K562 (cell line): ENCODE results near the gene PTGES3L. TPM values are rescaled to one million over a fixed set of nuclear protein-coding genes. Genes with fewer than 3 reads are reported as not detected.
A peak's percentile ranks its signal among the peaks of the same experiment; 100 is the strongest.

ENCODE experiments used
- AFF1 ChIP-seq, 2 experiments: fragments of 450-650 bp; IDR thresholded peaks; 2 replicates each; pipeline ENCODE4 v1.6.1; 2018; ENCODE audit warnings: mild to moderate bottlenecking in 2 of 2, low read depth in 1 of 2; ENCODE audit not compliant: partially characterized antibody in 2 of 2
- CLOCK ChIP-seq: fragments of 250-450 bp; sonication (Bioruptor Pico); IDR thresholded peaks from 2 replicates; pipeline ENCODE4 v1.4.0; 2020; ENCODE audit warnings: mild to moderate bottlenecking, moderate library complexity, borderline replicate concordance
- DLX4 ChIP-seq: fragments of 250-450 bp; sonication (Bioruptor Pico); IDR thresholded peaks from 2 replicates; pipeline ENCODE4 v1.6.1; 2021; ENCODE audit warnings: mild to moderate bottlenecking
- HLTF ChIP-seq: fragments of 450-650 bp; IDR thresholded peaks from 2 replicates; pipeline ENCODE4 v1.6.1; 2016
- HMG20A ChIP-seq: fragments of 450-650 bp; formaldehyde crosslinking; conservative IDR thresholded peaks from 2 replicates; pipeline ENCODE4 v1.4.0; 2020; ENCODE audit warnings: mild to moderate bottlenecking, mixed read lengths
- HMGN3 ChIP-seq: IDR thresholded peaks from 2 replicates; pipeline ENCODE4 v1.6.1; 2011; ENCODE audit warnings: borderline replicate concordance, low read depth, mild to moderate bottlenecking, mixed read lengths, low read length; ENCODE audit not compliant: insufficient read length; ENCODE audit errors: extremely low read depth
- HSF4 ChIP-seq: fragments of 250-450 bp; sonication (Bioruptor Pico); IDR thresholded peaks from 2 replicates; pipeline ENCODE4 v2.1.2; 2022; ENCODE audit warnings: mild to moderate bottlenecking, moderate library complexity, borderline replicate concordance
- KAT8 ChIP-seq: fragments of 450-650 bp; IDR thresholded peaks from 2 replicates; pipeline ENCODE4 v1.6.1; 2016; ENCODE audit warnings: low read depth, mild to moderate bottlenecking
- MAX ChIP-seq: sonication (generic); formaldehyde crosslinking; IDR thresholded peaks from 2 replicates; pipeline ENCODE4 v1.9.0; 2022; ENCODE audit warnings: mild to moderate bottlenecking, missing genetic modification reagents
- MTA2 ChIP-seq: fragments of 450-650 bp; IDR thresholded peaks from 2 replicates; pipeline ENCODE4 v1.6.1; 2016; ENCODE audit warnings: low read depth
- PPARD ChIP-seq: fragments of 250-450 bp; sonication (Bioruptor Pico); IDR thresholded peaks from 2 replicates; pipeline ENCODE4 v1.8.0; 2022; ENCODE audit warnings: inconsistent platforms, mild to moderate bottlenecking, moderate library complexity
- RHOXF2B ChIP-seq: fragments of 250-450 bp; sonication (Bioruptor Pico); conservative IDR thresholded peaks from 2 replicates; pipeline ENCODE4 v1.5.1; 2021
- SAFB ChIP-seq: fragments of 200-400 bp; formaldehyde crosslinking; IDR thresholded peaks from 2 replicates; pipeline ENCODE4 v1.6.1; 2017; ENCODE audit warnings: low read depth, low read length, borderline replicate concordance
- TBP ChIP-seq: optimal IDR thresholded peaks from 2 replicates; pipeline ENCODE3; 2011; ENCODE audit warnings: low read depth, low read length, improper control_type of control experiment
- UBTF ChIP-seq, 2 experiments: IDR thresholded peaks; 2 replicates each; pipeline ENCODE4 v1.6.1; 2012; ENCODE audit warnings: improper control_type of control experiment in 2 of 2, low read depth in 2 of 2, low read length in 2 of 2, borderline replicate concordance in 1 of 2
- ZKSCAN1 ChIP-seq: fragments of 150-350 bp; IDR thresholded peaks from 2 replicates; pipeline ENCODE4 v1.6.1; 2016; ENCODE audit warnings: low read depth, low read length
- polyA plus RNA-seq, 8 experiments: library from polyadenylated mRNA; depleted of rRNA in 4 of 8; stranded (reverse) in 5 of 8; unstranded in 3 of 8; fragments of >200 nt; fragmentation: Nextera tagmentation in 2 of 8; fragmentation: Illumina TruSeq in 1 of 8; extraction: Ambion mirVana in 2 of 8; extraction: Trizol in 1 of 8; gene quantifications; 2 replicates each; pipeline versions ENCODE4 v1.2.1 to v1.2.3, GENCODE V29; 2011 to 2014; ENCODE audit warnings: inconsistent platforms in 1 of 8, missing spikeins in 1 of 8
- total RNA-seq, 7 experiments: library from RNA; depleted of rRNA in 6 of 7; stranded (reverse); fragments of >200 nt in 6 of 7; fragmentation: Illumina TruSeq in 2 of 7; extraction: Trizol in 2 of 7; gene quantifications; 2 replicates each; pipeline versions ENCODE4 v1.2.1 to v1.2.3, GENCODE V29; 2011 to 2021; ENCODE audit warnings: low replicate concordance in 1 of 7

PTGES3L gene
- total and polyA plus RNA-seq, 9 of the 15 experiments (the other 6 are each of a cell fraction or from before 2014, with no cell fraction given): 6.0 to 16.0 (median 9.6) TPM

GRCh38 chr17:42964161-42964932 is 15.5 kb downstream of the PTGES3L start, which contains the start of gene AARSD1 (continued):
- TF ChIP-seq AFF1 (IDR thresholded peaks at IDR 0.05; ENCODE audit: low read depth in 1 of 2, partially characterized antibody in 2 of 2): peak in 1 of 2 experiments; percentile 12
- peak; percentile 87 for TF ChIP-seq TBP
- TF ChIP-seq KAT8: no peak
- no peak for TF ChIP-seq UBTF (IDR thresholded peaks at IDR 0.05; ENCODE audit: borderline replicate concordance in 1 of 2, low read depth in 2 of 2, low read length in 2 of 2)
- TF ChIP-seq RHOXF2B (CRISPR knock-in tag): no peak
- no peak for TF ChIP-seq CLOCK (CRISPR knock-in tag)
- TF ChIP-seq MAX (CRISPR knock-in tag): peak; percentile 87
- 0 out of 2 replicates have a peak, but pooled peaks have one; percentile 48 for TF ChIP-seq ZKSCAN1
- no peak for TF ChIP-seq HSF4 (CRISPR knock-in tag)
- TF ChIP-seq HMGN3: no peak
- TF ChIP-seq DLX4 (CRISPR knock-in tag): no peak
- no peak for TF ChIP-seq HLTF
- TF ChIP-seq MTA2: no peak
- no peak for TF ChIP-seq PPARD (CRISPR knock-in tag)
- TF ChIP-seq HMG20A (CRISPR knock-in tag): no peak
- TF ChIP-seq SAFB: no peak
